HepG2 (cell line): Measurements from ENCODE around the gene LRRC51. TPM values are rescaled to one million over a fixed set of nuclear protein-coding genes. Genes with fewer than 3 reads are reported as not detected.

Experiments used
- ATAC-seq: fragments of 200-7000 bp; cut with Tn5 transposase; 3 replicates; pipeline ENCODE4 v1.9.1; 2020; ENCODE audit warnings: mild to moderate bottlenecking, moderate library complexity
- BruUV-seq: library from RNA; stranded (reverse); fragments of 400-500 nt; replicated peaks from 2 replicates; lab custom pipeline; 2021; lab: Mats Ljungman, UMichigan
- CTCF ChIA-PET: fragments of 300-600 bp; formaldehyde crosslinking; extraction: SDS; loops from one replicate; lab custom pipeline; 2021; ENCODE audit warnings: low total read pairs, inconsistent platforms, low intra/inter-chr PET ratio; lab: Yijun Ruan, JAX
- POLR2A ChIA-PET: fragments of 350-600 bp; sonication (Branson Sonifier 250); formaldehyde crosslinking; loops from one replicate; lab custom pipeline; 2020; ENCODE audit warnings: antibody characterized with exemption, inconsistent platforms; lab: Yijun Ruan, JAX
- DNase-seq: peaks from one replicate; pipeline ENCODE4 v3.0.0-alpha.2; 2015; ENCODE audit warnings: low spot score
- FAIRE-seq: peaks from 3 replicates; lab custom pipeline; 2011; peaks lifted over from hg19 to GRCh38; lab: Jason Lieb, UNC
- H2AFZ ChIP-seq: one replicate; pipeline ENCODE4 v1.6.1; 2011; ENCODE audit warnings: low read length, inconsistent platforms
- H3K27ac ChIP-seq: fragments of 300-600 bp; 3 replicates; pipeline ENCODE4 v1.8.0; 2011; ENCODE audit warnings: mixed run types, mild to moderate bottlenecking, mixed read lengths, low read length, inconsistent platforms; ENCODE audit not compliant: insufficient read depth; ENCODE audit errors: extremely low read length
- H3K27me3 ChIP-seq, 2 experiments: fragments of 200-600 bp in 1 of 2; 2 replicates in 1 of 2; 3 replicates in 1 of 2; pipeline versions ENCODE4 v1.6.0 to v1.8.0; 2011; ENCODE audit warnings: low read length in 2 of 2, mild to moderate bottlenecking in 2 of 2, moderate library complexity in 2 of 2, inconsistent platforms in 1 of 2; ENCODE audit not compliant: insufficient read depth in 2 of 2, control insufficient read depth in 1 of 2
- H3K36me3 ChIP-seq, 2 experiments: fragments of 200-600 bp in 1 of 2; replicated peaks in 1 of 2; 2 replicates in 1 of 2; 3 replicates in 1 of 2; pipeline versions ENCODE4 v1.5.1 to v1.8.0; 2011; ENCODE audit warnings: low read length in 2 of 2, inconsistent platforms in 1 of 2; ENCODE audit not compliant: insufficient read depth in 2 of 2, control insufficient read depth in 1 of 2
- H3K4me1 ChIP-seq: 2 replicates; pipeline ENCODE4 v1.5.1; 2012; ENCODE audit warnings: low read length, inconsistent platforms; ENCODE audit not compliant: insufficient read depth
- H3K4me2 ChIP-seq: 2 replicates; pipeline ENCODE4 v1.6.0; 2011; ENCODE audit warnings: low read depth, low read length, inconsistent platforms
- H3K4me3 ChIP-seq, 3 experiments: fragments of 200-600 bp in 1 of 3; sonication (generic), shearing (Covaris generic) in 1 of 3; replicated peaks in 1 of 3; 2 replicates each; pipeline ENCODE4 v1.5.1; 2011 to 2016; ENCODE audit warnings: low read length in 3 of 3, inconsistent platforms in 2 of 3, low read depth in 2 of 3, mild to moderate bottlenecking in 2 of 3, control low read depth in 1 of 3, mixed read lengths in 1 of 3; ENCODE audit not compliant: insufficient read depth in 1 of 3
- H3K79me2 ChIP-seq: one replicate; pipeline ENCODE4 v1.6.1; 2011; ENCODE audit warnings: low read length, inconsistent platforms; ENCODE audit not compliant: insufficient read depth
- H3K9ac ChIP-seq: 2 replicates; pipeline ENCODE4 v1.6.0; 2011; ENCODE audit warnings: mild to moderate bottlenecking, low read depth, low read length, inconsistent platforms; ENCODE audit not compliant: insufficient read depth
- H3K9me3 ChIP-seq: 2 replicates; pipeline ENCODE4 v1.5.1; 2012; ENCODE audit warnings: mild to moderate bottlenecking, low read length
- H4K20me1 ChIP-seq: 2 replicates; pipeline ENCODE4 v1.6.0; 2011; ENCODE audit warnings: inconsistent platforms, mild to moderate bottlenecking, low read length, moderate library complexity; ENCODE audit not compliant: insufficient read depth
- ELF1 ChIP-seq: sonication (generic); formaldehyde crosslinking; IDR thresholded peaks from 2 replicates; pipeline ENCODE4 v1.4.0; 2020; ENCODE audit warnings: missing genetic modification reagents
- MBNL3 ChIP-seq: fragments of 250-450 bp; sonication (Bioruptor Pico); conservative IDR thresholded peaks from 2 replicates; pipeline ENCODE4 v1.8.0; 2022; ENCODE audit warnings: mild to moderate bottlenecking, inconsistent platforms
- PITX1 ChIP-seq: sonication (generic); formaldehyde crosslinking; IDR thresholded peaks from 2 replicates; pipeline ENCODE4 v1.5.1; 2020; ENCODE audit warnings: mild to moderate bottlenecking, missing genetic modification reagents
- ZFP90 ChIP-seq: sonication (generic); formaldehyde crosslinking; IDR thresholded peaks from 2 replicates; pipeline ENCODE4 v1.8.0; 2022; ENCODE audit warnings: missing genetic modification reagents, mild to moderate bottlenecking, inconsistent platforms, borderline replicate concordance
- ZKSCAN1 ChIP-seq: fragments of 150-350 bp; IDR thresholded peaks from 2 replicates; pipeline ENCODE4 v1.6.1; 2014; ENCODE audit warnings: low read length
- ZNF430 ChIP-seq: sonication (generic); formaldehyde crosslinking; IDR thresholded peaks from 2 replicates; pipeline ENCODE4 v1.9.0; 2021; ENCODE audit warnings: mild to moderate bottlenecking, missing genetic modification reagents
- WGBS: methylation state at CpG from one replicate; pipeline ENCODE4 v1.1.6; 2017; ENCODE audit warnings: low lambda C conversion rate; 5-methylcytosine and 5-hydroxymethylcytosine counted together
- in situ Hi-C: cut with HindIII; loops from 2 replicates; pipeline ENCODE4 v1.10.0; 2017; ENCODE audit warnings: low pct_unique_long_range_greater_than_20kb; ENCODE audit not compliant: extremely low pct_ligation_motif_present
- intact Hi-C: fragments of 100-400 bp; cut with micrococcal nuclease; formaldehyde crosslinking; loops from one replicate; pipeline ENCODE4 v1.10.0; 2022; ENCODE audit not compliant: unreplicated experiment
- polyA plus RNA-seq, 8 experiments: library from polyadenylated mRNA; depleted of rRNA in 3 of 8; stranded (reverse) in 7 of 8; unstranded in 1 of 8; fragments of >200 nt; fragmentation: Illumina TruSeq in 4 of 8; extraction: Trizol in 4 of 8; gene quantifications; 2 replicates each; pipeline versions ENCODE4 v1.2.1 to v1.2.3, GENCODE V29; 2011 to 2016; ENCODE audit warnings: low read depth in 4 of 8, missing spikeins in 1 of 8, mixed read lengths in 1 of 8; ENCODE audit not compliant: insufficient read depth in 1 of 8
- total RNA-seq, 5 experiments: library from RNA; depleted of rRNA; stranded (reverse); fragments of >200 nt; fragmentation: Illumina TruSeq; extraction: Trizol; gene quantifications; 2 replicates each; pipeline ENCODE4 v1.2.3, GENCODE V29; 2016; ENCODE audit warnings: low read depth in 1 of 5
- TF ChIP-seq, protein P1 (sequence below): sonication (generic); formaldehyde crosslinking; IDR thresholded peaks from 2 replicates; pipeline ENCODE4 v1.4.0; 2020; ENCODE audit warnings: missing genetic modification reagents
- TF ChIP-seq, protein P2 (sequence below): sonication (generic); formaldehyde crosslinking; IDR thresholded peaks from 2 replicates; pipeline ENCODE4 v1.4.0; 2020; ENCODE audit warnings: mild to moderate bottlenecking, missing genetic modification reagents
- TF ChIP-seq, protein P3 (sequence below): sonication (generic); formaldehyde crosslinking; IDR thresholded peaks from 2 replicates; pipeline ENCODE4 v1.4.0; 2020; ENCODE audit warnings: missing genetic modification reagents

Gene LRRC51
- total and polyA plus RNA-seq, 2 of the 13 experiments (the other 11 are each of a cell fraction or from before 2014, with no cell fraction given), result 5.3 to 6.0 TPM

DNA sequence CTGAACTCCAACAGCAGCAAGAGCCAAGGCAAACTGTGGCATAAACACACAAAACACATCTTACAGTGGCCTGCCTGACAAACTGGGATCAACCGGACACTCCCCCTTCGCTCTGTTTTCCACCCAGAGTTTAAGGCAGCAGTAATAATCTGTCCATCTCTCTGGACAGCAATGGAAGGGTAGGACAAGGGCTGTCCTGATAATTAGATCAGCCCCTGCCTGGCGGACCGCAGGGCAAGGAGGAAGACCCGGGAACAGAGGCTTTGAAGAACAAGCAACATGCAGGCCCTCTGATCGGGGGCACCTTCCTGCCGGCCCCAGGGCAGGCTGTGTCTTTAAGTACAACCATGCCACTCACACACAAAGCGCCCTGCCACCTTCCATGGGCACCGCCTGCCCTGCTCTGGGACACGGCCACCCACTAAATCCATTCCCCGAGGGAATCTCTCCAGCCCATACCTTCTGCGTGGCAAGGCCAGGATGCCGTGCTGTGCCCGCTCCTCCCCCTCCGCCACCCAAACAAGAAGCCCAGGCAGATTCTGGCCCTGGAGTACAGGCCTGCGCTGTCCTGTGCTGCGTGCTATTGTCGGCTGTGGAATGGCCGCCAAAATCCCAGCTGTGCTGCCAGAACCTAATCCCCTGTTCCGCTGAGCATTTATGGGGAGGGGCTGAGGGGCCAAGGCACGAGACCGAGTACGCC, 39.1 kb upstream of the LRRC51 start (continued):
- no peak for TF ChIP-seq MBNL3 (CRISPR knock-in tag)
- TF ChIP-seq ELF1 (CRISPR knock-in tag), result no peak
- TF ChIP-seq, all 625 proteins: peak for 55

DNA sequence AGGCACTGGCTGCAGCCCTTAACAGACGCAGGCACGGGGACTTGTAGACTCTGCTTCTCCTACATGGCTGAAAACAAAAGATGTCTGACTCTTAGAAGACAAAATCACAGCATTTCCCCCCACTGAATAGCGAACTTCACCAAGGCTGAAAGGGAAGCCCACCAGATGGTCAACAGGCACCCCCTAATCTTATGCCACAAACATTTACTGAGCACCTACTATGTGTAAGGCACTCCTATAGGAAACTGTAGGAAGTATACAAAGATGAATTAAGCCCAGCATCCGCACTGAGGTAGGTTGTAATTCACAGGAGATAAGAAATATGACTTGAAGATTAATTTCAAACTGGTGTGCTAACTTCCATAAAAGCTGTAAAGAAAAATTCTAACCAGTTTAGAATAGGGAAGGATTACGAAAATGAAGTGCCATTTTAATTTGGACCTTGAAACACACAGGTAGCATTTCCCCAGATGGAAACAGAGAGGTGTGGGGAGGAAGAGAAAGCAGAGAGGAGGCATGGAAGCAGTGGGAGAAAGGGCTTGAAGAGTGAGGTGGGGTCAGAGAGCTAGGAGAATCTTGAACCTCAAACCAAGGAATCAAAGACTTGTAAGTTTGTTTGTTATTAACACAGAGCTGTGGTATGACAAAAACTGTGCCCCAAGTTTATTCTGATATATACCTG, 38.4 kb upstream of the LRRC51 start:
- ChIA-PET CTCF (no interaction called here), POLR2A (interaction anchor here (0.6 to 3.0 kb wide), 4 partner anchors 9 to 1265 kb away, joined by 3 to 37 read pairs (median 12); no protein-coding TSS in a partner anchor)
- peaks cover 0 to 4% of the 10 kb centered on the region in 2 experiments; a peak in 2 of 5 replicates for H3K36me3 ChIP-seq
- in situ Hi-C loops (no loop called here), intact Hi-C loops (no loop called here)
- peaks cover 49% of the 10 kb centered on the region for H3K79me2 ChIP-seq
- no peak overlapping the region for H2AFZ ChIP-seq
- peak overlapping the region; percentile 97 for H3K4me2 ChIP-seq
- ATAC-seq (no peak), DNase-seq (no peak), FAIRE-seq (no peak)
- H3K9me3 ChIP-seq, result no peaks in the 10 kb centered on the region
- H3K27me3 ChIP-seq, result no peaks in the 10 kb centered on the region; a peak in 1 of 5 replicates
- H4K20me1 ChIP-seq, result no peaks in the 10 kb centered on the region
- H3K9ac ChIP-seq, result peak overlapping the region; percentile 76
- 72% methylated on average over 3 of the region's 5 CpGs for WGBS
- H3K4me3 ChIP-seq, result peak overlapping the region; percentile 56 to 77 (median 62)
- peak overlapping the region; percentile 86 for H3K27ac ChIP-seq
- peaks cover 54% of the 10 kb centered on the region for H3K4me1 ChIP-seq
- TF ChIP-seq ZKSCAN1 (peak; percentile 61; the same call in 1 of the 2 replicates), PITX1 (0 out of 2 replicates have a peak, but pooled peaks have one; percentile 1), ZNF430 (CRISPR knock-in tag) (no peak), ZFP90 (CRISPR knock-in tag) (no peak)
- TF ChIP-seq, protein P1, sequence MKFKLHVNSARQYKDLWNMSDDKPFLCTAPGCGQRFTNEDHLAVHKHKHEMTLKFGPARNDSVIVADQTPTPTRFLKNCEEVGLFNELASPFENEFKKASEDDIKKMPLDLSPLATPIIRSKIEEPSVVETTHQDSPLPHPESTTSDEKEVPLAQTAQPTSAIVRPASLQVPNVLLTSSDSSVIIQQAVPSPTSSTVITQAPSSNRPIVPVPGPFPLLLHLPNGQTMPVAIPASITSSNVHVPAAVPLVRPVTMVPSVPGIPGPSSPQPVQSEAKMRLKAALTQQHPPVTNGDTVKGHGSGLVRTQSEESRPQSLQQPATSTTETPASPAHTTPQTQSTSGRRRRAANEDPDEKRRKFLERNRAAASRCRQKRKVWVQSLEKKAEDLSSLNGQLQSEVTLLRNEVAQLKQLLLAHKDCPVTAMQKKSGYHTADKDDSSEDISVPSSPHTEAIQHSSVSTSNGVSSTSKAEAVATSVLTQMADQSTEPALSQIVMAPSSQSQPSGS, result no peak
- TF ChIP-seq, protein P2, sequence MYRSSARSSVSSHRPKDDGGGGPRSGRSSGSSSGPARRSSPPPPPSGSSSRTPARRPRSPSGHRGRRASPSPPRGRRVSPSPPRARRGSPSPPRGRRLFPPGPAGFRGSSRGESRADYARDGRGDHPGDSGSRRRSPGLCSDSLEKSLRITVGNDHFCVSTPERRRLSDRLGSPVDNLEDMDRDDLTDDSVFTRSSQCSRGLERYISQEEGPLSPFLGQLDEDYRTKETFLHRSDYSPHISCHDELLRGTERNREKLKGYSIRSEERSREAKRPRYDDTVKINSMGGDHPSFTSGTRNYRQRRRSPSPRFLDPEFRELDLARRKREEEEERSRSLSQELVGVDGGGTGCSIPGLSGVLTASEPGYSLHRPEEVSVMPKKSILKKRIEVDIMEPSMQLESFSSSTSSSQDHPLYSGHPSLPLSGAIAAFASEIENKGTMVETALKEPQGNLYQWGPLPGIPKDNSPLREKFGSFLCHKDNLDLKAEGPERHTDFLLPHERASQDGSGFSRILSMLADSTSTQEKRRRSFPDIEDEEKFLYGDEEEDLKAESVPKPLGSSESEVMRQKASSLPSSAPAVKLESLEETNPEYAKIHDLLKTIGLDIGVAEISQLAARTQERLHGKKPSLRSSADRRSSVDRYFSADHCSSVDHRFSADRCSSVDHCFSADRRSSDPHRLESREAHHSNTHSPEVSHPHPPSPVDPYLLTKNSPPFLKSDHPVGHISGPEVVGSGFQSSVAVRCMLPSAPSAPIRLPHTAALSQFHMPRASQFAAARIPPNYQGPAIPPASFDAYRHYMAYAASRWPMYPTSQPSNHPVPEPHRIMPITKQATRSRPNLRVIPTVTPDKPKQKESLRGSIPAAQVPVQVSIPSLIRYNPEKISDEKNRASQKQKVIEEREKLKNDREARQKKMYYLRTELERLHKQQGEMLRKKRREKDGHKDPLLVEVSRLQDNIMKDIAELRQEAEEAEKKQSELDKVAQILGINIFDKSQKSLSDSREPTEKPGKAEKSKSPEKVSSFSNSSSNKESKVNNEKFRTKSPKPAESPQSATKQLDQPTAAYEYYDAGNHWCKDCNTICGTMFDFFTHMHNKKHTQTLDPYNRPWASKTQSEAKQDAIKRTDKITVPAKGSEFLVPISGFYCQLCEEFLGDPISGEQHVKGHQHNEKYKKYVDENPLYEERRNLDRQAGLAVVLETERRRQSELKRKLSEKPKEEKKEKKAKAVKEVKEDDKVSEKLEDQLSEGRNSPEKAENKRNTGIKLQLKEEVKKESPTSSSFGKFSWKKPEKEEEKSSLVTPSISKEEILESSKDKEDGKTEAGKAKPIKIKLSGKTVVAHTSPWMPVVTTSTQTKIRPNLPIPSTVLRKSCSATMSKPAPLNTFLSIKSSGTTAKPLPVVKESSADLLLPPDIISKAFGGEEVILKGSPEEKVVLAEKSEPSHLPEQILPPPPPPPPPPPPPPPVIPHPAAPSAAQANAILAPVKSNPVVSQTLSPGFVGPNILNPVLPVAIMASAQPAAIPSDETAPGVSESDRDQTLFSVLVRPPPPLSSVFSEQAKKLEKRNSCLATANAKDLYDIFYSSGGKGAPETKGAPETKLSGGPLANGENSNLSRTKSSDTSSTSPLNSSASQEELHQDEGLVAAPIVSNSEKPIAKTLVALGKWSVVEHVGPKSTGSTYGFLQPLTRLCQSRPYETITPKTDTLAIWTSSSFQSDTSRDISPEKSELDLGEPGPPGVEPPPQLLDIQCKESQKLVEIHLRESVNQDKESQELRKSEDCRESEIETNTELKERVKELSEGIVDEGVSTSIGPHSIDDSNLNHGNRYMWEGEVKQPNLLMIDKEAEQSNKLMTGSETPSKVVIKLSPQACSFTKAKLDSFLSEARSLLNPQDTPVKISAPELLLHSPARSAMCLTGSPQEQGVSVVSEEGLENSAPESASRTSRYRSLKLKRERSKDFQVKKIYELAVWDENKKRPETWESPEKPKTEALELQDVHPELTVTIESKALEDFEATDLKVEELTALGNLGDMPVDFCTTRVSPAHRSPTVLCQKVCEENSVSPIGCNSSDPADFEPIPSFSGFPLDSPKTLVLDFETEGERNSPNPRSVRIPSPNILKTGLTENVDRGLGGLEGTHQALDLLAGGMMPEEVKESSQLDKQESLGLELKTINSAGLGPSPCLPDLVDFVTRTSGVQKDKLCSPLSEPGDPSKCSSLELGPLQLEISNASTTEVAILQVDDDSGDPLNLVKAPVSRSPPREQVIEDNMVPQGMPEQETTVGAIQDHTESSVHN (CRISPR knock-in tag), result 0 out of 2 replicates have a peak, but pooled peaks have one; percentile 8
- TF ChIP-seq, protein P3, sequence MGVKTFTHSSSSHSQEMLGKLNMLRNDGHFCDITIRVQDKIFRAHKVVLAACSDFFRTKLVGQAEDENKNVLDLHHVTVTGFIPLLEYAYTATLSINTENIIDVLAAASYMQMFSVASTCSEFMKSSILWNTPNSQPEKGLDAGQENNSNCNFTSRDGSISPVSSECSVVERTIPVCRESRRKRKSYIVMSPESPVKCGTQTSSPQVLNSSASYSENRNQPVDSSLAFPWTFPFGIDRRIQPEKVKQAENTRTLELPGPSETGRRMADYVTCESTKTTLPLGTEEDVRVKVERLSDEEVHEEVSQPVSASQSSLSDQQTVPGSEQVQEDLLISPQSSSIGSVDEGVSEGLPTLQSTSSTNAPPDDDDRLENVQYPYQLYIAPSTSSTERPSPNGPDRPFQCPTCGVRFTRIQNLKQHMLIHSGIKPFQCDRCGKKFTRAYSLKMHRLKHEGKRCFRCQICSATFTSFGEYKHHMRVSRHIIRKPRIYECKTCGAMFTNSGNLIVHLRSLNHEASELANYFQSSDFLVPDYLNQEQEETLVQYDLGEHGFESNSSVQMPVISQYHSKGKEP, result no peak
- TSS peak; percentile 83 for BruUV-seq
